H1 (cell line): ENCODE measurements around the gene GCH1. TPM values are rescaled to one million over a fixed set of nuclear protein-coding genes. Genes with fewer than 3 reads are reported as not detected.

Source experiments
- EZH2 ChIP-seq: fragments of 200-600 bp; sonication (generic); IDR thresholded peaks from 2 replicates; pipeline ENCODE4 v1.7.1; 2012; ENCODE audit warnings: low read depth, mild to moderate bottlenecking, moderate library complexity, low read length, inconsistent platforms; ENCODE audit not compliant: severe bottlenecking
- GABPA ChIP-seq: IDR thresholded peaks from 2 replicates; pipeline ENCODE4 v1.6.1; 2011; ENCODE audit warnings: mild to moderate bottlenecking, low read length, moderate library complexity, borderline replicate concordance; ENCODE audit not compliant: insufficient read depth
- POLR2A ChIP-seq, 2 experiments: IDR thresholded peaks; 1 replicate in 1 of 2; 2 replicates in 1 of 2; pipeline ENCODE4 v1.6.1; 2011; ENCODE audit warnings: low read depth in 2 of 2, low read length in 2 of 2, mild to moderate bottlenecking in 2 of 2; ENCODE audit errors: control extremely low read depth in 1 of 2
- RNF2 ChIP-seq: fragments of 200-900, 300-1000 bp; sonication (generic); IDR thresholded peaks from 2 replicates; pipeline ENCODE4 v1.7.1; 2016; ENCODE audit warnings: borderline replicate concordance, low read depth, mild to moderate bottlenecking, antibody characterized with exemption, low read length; ENCODE audit not compliant: poor library complexity, severe bottlenecking; ENCODE audit errors: missing control alignments
- polyA plus RNA-seq, 7 experiments: library from polyadenylated mRNA; depleted of rRNA in 3 of 7; stranded (reverse) in 5 of 7; unstranded in 2 of 7; fragments of >200 nt in 5 of 7; fragments of 200-250 nt in 2 of 7; gene quantifications; 1 replicate in 5 of 7; 2 replicates in 1 of 7; 4 replicates in 1 of 7; pipeline versions ENCODE4 v1.2.1 to v1.2.3, GENCODE V29; 2011 to 2013; ENCODE audit warnings: missing spikeins in 2 of 7, mixed read lengths in 2 of 7
- total RNA-seq: library from RNA; stranded (reverse); fragmentation: NEBNext Ultra II Directional; extraction: Animal tissue kit (Norgen Biotek cat#: 25700); gene quantifications from 2 replicates; pipeline ENCODE4 v1.2.1, GENCODE V29; 2021

The GCH1 gene
- total and polyA plus RNA-seq, 2 of the 8 experiments (the other 6 are each of a cell fraction or from before 2014, with no cell fraction given): 7.3 to 7.9 TPM

DNA sequence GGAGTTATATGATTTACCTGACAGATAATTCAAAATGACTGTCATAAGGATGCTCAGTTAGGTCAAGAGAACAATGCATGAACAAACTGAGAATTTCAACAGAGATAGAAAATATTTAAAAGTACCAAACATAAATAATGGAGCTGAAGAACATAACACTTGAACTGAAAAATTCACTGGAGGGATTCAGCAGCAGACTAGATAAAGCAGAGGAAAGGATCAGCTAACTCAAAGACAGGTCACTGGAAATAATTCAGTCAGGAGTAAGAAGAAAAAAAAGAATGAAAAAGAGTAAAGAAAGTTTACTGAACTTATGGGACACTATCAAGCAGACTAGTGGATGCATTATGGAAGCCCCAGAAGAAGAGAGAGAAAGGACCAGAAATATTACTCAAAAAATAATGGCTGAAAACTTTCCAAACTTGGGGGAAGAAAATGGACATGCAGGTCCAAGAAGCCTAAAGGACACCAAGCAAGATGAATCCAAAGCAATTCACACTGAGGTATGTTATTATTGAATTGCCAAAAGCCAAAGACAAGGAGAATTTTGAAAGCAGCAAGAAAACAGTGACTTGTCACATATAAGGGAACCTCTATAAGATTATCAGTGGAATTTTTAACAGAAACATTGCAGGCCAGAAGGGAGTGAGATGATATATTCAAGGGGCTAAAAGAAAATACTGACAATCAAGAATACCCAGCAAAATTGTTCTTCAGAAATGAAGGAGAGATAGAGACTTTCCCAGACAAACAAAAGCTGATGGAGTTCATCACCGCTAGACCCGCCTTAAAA, 78.7 kb downstream of the GCH1 start (continued):
- TF ChIP-seq EZH2 (no peak), POLR2A (IDR thresholded peaks at IDR 0.05; ENCODE audit: control extremely low read depth in 1 of 2, low read depth in 2 of 2, low read length in 2 of 2) (no peak), GABPA (no peak), RNF2 (no peak)
